D721Med (cell line): ENCODE data around the gene DAZAP1.

Experiments
- DNase-seq: peaks from one replicate; pipeline ENCODE4 v3.0.0; 2011; ENCODE audit warnings: low spot score; ENCODE audit not compliant: insufficient read length
- FAIRE-seq: peaks from 2 replicates; lab custom pipeline; 2011; peaks lifted over from hg19 to GRCh38; lab: Jason Lieb, UNC
- CTCF ChIP-seq: IDR thresholded peaks from 2 replicates; pipeline ENCODE4 v1.5.1; 2012; ENCODE audit warnings: mild to moderate bottlenecking, control low read depth; ENCODE audit not compliant: insufficient read depth; ENCODE audit errors: missing control alignments

DAZAP1 gene

GRCh38 chr19:1400281-1401137, 6.9 kb upstream of the DAZAP1 start:
- FAIRE-seq, result no peak
- DNase-seq, result no peak
- no peak for TF ChIP-seq CTCF

GRCh38 chr19:1401138-1401888, 6.1 kb upstream of the DAZAP1 start, which contains the start of gene GAMT:
TSS of gene GAMT (minus strand) at chr19:1401542. CDS start at chr19:1401476, 66 bp downstream.
- DNase-seq (peak; percentile 90), FAIRE-seq (no peak)
- peak; percentile 40 for TF ChIP-seq CTCF

GRCh38 chr19:1401889-1402217, 5.5 kb upstream of the DAZAP1 start:
- FAIRE-seq (no peak), DNase-seq (no peak)
- TF ChIP-seq CTCF, result no peak

GRCh38 chr19:1402411-1403070, 4.8 kb upstream of the DAZAP1 start:
- FAIRE-seq (no peak), DNase-seq (no peak)
- no peak for TF ChIP-seq CTCF

- TF ChIP-seq CTCF, result no peak
- no peak for FAIRE-seq
Measured at GRCh38 chr19:1406774-1407527, 435 bp upstream of the DAZAP1 start.

GRCh38 chr19:1408300-1409203, 1.2 kb downstream of the DAZAP1 start:
- no peak for FAIRE-seq
- TF ChIP-seq CTCF, result no peak

More at GRCh38 chr19:1406774-1407527, 435 bp upstream of the DAZAP1 start:
- peak; percentile 96 for DNase-seq

More at GRCh38 chr19:1408300-1409203, 1.2 kb downstream of the DAZAP1 start:
- no peak for DNase-seq
